ENCODE measurements around the gene GM2A. TPM values are rescaled to one million over a fixed set of nuclear protein-coding genes. Genes with fewer than 3 reads are reported as not detected.

GM2A gene
- 132 and 133 TPM in 2 replicates for total RNA-seq (2014; rRNA removed; shearing (Covaris generic); ENCODE audit: low replicate concordance)

DNA sequence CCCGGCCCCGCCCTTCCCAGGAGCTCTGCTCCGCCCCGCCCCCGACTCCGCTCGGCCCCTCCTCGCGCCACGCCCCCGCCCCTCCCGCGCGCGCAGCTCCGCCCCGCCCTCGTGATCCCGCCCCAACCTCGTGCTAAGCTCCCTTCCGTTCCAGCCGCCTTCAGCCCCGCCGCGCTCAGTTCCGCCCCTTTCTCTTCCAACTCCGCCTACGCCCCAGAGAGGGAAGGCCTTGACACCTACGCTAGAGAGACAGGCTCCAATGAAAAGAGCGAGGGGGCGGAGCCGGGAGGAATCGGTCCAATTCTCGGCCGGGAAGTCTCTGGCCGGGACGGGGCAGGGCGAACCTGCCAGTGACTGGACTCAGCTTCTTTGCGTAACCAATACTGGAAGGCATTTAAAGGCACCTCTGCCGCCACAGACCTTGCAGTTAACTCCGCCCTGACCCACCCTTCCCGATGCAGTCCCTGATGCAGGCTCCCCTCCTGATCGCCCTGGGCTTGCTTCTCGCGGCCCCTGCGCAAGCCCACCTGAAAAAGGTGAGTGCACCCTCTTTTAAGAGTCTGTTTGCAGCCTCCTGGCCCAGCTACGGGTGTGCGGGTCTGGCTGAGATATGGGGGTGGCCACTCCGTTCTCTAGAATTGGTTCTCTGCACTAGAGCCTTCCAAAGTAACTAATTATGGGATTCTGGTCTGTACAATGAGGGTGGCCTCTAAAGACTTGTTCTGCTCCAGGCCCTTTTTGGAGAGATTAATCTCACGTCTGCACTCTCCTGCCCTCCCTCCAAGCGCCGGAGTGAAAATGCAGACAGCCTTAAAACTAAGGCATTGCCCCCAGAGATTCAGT is at the start of gene GM2A:
Gene GM2A, plus strand, starts transcription at position 424 of the 843 bp plus-strand sequence. Its CDS starts 32 bp downstream, at position 456.
- peaks cover 50% of the 10 kb centered on the region for H3K79me2 ChIP-seq (ENCODE audit: low read length)
- H3K4me1 ChIP-seq (ENCODE audit: low read length), result peaks cover 62% of the 10 kb centered on the region
- H3K27ac ChIP-seq (ENCODE audit: low read length), result peak within 1 kb of the TSS; percentile 87
- no peaks in the 10 kb centered on the region for H3K9me2 ChIP-seq (replicated peaks; ENCODE audit: insufficient read depth, low read length)
- peak within 1 kb of the TSS; percentile 83 for H3K4me3 ChIP-seq (ENCODE audit: low read length)
- H3K9me3 ChIP-seq (ENCODE audit: low read length), result no peaks in the 10 kb centered on the region
- DNase-seq, result peak; percentile 100
- H3K36me3 ChIP-seq (ENCODE audit: insufficient read depth, low read length), result no peaks in the 10 kb centered on the region; the same call in 1 of the 2 replicates
- peak within 1 kb of the TSS; percentile 76 for H2AFZ ChIP-seq (ENCODE audit: low read length)
- no peaks in the 10 kb centered on the region for H3K27me3 ChIP-seq (ENCODE audit: low read length)
- H4K20me1 ChIP-seq (ENCODE audit: insufficient read depth, low read depth, low read length), result peaks cover 12% of the 10 kb centered on the region
- peak within 1 kb of the TSS; percentile 89 for H3K4me2 ChIP-seq (ENCODE audit: low read depth, low read length, poor library complexity, severe bottlenecking)
- peak within 1 kb of the TSS; percentile 89 for H3K9ac ChIP-seq (ENCODE audit: low read length)

DNA sequence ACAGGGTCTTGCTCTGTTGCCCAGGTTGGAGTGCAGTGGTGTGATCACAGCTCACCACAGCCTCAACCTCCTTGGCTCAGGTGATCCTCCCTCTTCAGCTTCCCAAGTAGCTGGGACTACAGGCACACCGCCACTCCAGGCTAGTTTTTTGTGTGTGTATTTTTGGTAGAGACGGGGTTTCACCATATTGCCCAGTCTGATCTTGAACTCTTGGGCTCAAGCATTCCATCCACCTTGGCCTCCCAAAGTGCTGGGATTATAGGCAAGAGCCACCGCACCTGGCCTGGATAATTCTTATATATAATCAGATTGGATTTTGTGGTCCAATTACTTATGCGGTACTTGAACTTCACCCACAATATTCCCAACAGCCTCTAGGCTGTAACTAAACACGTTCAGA is 48.9 kb upstream of the GM2A start:
- peaks cover 51% of the 10 kb centered on the region for H3K36me3 ChIP-seq (ENCODE audit: insufficient read depth, low read length)
- no peak overlapping the region for H3K4me3 ChIP-seq (ENCODE audit: low read length)
- H3K9me2 ChIP-seq (replicated peaks; ENCODE audit: insufficient read depth, low read length), result no peaks in the 10 kb centered on the region
- no peaks in the 10 kb centered on the region for H3K9me3 ChIP-seq (ENCODE audit: low read length)
- DNase-seq, result no peak
- H2AFZ ChIP-seq (ENCODE audit: low read length), result no peak overlapping the region
- peaks cover 32% of the 10 kb centered on the region for H3K4me1 ChIP-seq (ENCODE audit: low read length)
- H3K27ac ChIP-seq (ENCODE audit: low read length), result peak overlapping the region; percentile 27; the same call in 1 of the 2 replicates
- peaks cover 23% of the 10 kb centered on the region for H3K79me2 ChIP-seq (ENCODE audit: low read length)
- H3K27me3 ChIP-seq (ENCODE audit: low read length), result no peaks in the 10 kb centered on the region
- no peak overlapping the region for H3K9ac ChIP-seq (ENCODE audit: low read length)
- H4K20me1 ChIP-seq (ENCODE audit: insufficient read depth, low read depth, low read length), result no peaks in the 10 kb centered on the region
- H3K4me2 ChIP-seq (ENCODE audit: low read depth, low read length, poor library complexity, severe bottlenecking), result no peak overlapping the region

DNA sequence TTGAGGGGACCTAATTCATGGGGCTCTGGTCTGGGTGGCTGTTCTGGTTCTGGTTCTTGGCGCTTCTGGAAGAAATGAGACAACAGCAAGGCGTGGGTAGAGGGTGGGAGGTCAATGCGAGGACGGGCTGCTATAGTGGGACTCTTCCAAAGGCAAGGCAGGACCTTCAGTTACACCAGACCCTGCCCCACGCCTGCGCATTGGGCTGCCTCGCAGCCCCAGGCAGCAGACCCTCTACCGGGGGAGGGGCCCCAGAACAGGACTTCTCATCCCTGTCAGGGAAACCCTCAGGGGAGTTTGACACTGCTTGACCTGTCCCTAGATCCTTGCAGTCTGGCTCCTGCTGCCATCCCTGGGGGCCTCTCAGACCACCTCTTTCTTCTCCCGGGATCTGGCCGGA is 47.6 kb upstream of the GM2A start:
- Histone ChIP-seq H2AFZ (ENCODE audit: low read length) (no peak overlapping the region), H3K9me2 (replicated peaks; ENCODE audit: insufficient read depth, low read length) (no peaks in the 10 kb centered on the region), H3K36me3 (ENCODE audit: insufficient read depth, low read length) (peaks cover 51% of the 10 kb centered on the region), H3K4me1 (ENCODE audit: low read length) (peaks cover 35% of the 10 kb centered on the region), H3K9ac (ENCODE audit: low read length) (no peak overlapping the region), H3K27ac (ENCODE audit: low read length) (peak overlapping the region; percentile 61), H4K20me1 (ENCODE audit: insufficient read depth, low read depth, low read length) (no peaks in the 10 kb centered on the region), H3K79me2 (ENCODE audit: low read length) (peaks cover 35% of the 10 kb centered on the region), H3K27me3 (ENCODE audit: low read length) (no peaks in the 10 kb centered on the region), H3K9me3 (ENCODE audit: low read length) (no peaks in the 10 kb centered on the region), H3K4me2 (ENCODE audit: low read depth, low read length, poor library complexity, severe bottlenecking) (no peak overlapping the region), H3K4me3 (ENCODE audit: low read length) (no peak overlapping the region)
- peak; percentile 40 for DNase-seq

DNA sequence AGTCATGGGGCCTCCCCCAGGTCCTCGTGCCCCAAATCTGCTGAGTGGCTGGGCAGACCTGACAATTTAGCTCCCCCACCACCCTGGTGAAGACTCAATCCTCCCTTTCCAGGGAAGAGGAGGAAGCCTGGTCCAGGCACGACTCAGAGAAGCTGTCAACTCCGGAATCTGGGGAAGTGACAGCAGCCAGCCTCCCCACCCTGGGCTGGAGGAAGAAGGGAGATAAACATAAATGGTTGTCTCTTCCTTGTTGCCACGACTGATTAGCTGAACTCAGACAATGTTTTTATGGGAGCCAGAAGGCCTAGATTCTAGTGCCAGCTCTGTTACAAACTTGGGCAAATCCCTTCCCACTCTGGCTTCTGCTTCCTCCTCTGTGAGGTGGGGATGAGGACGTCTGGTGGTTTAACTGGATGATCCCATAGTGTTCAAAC is 44.5 kb upstream of the GM2A start:
- Histone ChIP-seq H3K27ac (ENCODE audit: low read length) (peak overlapping the region; percentile 100), H3K9me2 (replicated peaks; ENCODE audit: insufficient read depth, low read length) (no peaks in the 10 kb centered on the region), H3K27me3 (ENCODE audit: low read length) (no peaks in the 10 kb centered on the region), H4K20me1 (ENCODE audit: insufficient read depth, low read depth, low read length) (no peaks in the 10 kb centered on the region), H3K4me3 (ENCODE audit: low read length) (no peak overlapping the region), H3K36me3 (ENCODE audit: insufficient read depth, low read length) (peaks cover 39% of the 10 kb centered on the region), H3K9ac (ENCODE audit: low read length) (peak overlapping the region; percentile 23; the same call in 1 of the 2 replicates), H3K79me2 (ENCODE audit: low read length) (peaks cover 61% of the 10 kb centered on the region), H3K4me2 (ENCODE audit: low read depth, low read length, poor library complexity, severe bottlenecking) (no peak overlapping the region), H3K9me3 (ENCODE audit: low read length) (no peaks in the 10 kb centered on the region), H2AFZ (ENCODE audit: low read length) (no peak overlapping the region), H3K4me1 (ENCODE audit: low read length) (peaks cover 62% of the 10 kb centered on the region)
- no peak for DNase-seq

DNA sequence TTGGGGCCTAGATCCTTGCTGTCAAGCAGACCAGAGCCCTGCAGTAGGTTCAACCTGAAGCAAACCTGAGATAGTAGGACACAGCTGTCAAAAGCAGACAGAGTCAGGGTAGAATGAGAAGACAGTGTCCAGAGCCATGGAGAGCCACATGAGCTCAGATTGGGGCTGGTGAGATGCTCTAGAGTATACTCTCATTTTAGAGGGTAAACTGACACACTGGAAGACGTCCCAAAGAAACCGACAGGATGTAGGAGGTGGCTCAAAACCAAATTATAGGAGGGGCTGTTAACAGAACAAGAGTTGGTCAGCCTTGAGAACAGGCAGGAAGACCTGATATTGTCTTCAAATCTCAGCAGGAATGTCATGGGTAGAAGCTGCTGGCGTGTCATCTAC is 40.6 kb upstream of the GM2A start:
- Histone ChIP-seq H4K20me1 (ENCODE audit: insufficient read depth, low read depth, low read length) (no peaks in the 10 kb centered on the region), H3K4me1 (ENCODE audit: low read length) (peaks cover 90% of the 10 kb centered on the region), H3K9me3 (ENCODE audit: low read length) (no peaks in the 10 kb centered on the region), H3K4me3 (ENCODE audit: low read length) (peak overlapping the region; percentile 29), H3K4me2 (ENCODE audit: low read depth, low read length, poor library complexity, severe bottlenecking) (peak overlapping the region; percentile 83), H2AFZ (ENCODE audit: low read length) (no peak overlapping the region), H3K27me3 (ENCODE audit: low read length) (no peaks in the 10 kb centered on the region), H3K36me3 (ENCODE audit: insufficient read depth, low read length) (peaks cover 19% of the 10 kb centered on the region; the same call in 1 of the 2 replicates), H3K9ac (ENCODE audit: low read length) (peak overlapping the region; percentile 90), H3K9me2 (replicated peaks; ENCODE audit: insufficient read depth, low read length) (no peaks in the 10 kb centered on the region), H3K79me2 (ENCODE audit: low read length) (peaks cover 62% of the 10 kb centered on the region), H3K27ac (ENCODE audit: low read length) (peak overlapping the region; percentile 100)
- no peak for DNase-seq

DNA sequence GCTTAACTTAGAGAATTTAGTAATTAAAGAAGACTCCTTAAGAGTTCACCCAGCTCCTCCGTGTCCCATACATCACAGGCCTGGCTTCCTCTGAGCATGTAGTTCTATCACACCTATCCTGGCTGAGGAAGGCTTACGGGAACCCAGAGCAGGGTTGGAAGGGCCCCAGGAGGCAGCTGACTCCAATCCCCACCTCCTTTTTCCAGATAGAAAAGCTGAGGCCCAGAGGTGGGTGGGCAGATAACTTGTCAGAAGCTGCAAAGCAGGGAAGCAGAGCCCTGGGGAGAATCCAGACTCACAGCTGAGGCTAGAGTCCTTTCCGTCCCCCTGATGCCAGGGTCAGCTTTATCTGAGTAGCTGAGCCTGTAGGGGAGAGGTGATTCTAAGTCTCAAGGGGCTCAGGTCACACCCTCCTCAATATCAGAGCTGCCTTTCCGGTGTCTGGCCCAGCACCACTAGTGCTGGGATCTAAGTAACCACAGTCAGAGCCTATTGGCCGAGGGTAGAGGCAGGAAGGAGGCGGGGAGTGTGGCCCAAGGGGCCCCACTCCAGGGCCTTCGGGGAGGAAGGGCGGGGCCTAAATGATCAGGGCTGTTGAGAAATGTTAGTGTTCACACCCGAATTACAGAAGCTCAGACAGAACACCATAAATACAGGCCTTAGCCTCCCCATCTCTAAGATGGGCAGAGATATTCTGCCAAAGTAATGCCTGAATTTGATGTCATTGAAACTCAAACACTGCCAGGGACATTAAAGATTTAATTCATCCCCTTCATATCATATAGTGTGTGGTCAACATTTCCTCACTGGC is 39.0 kb upstream of the GM2A start:
- Histone ChIP-seq H3K27me3 (ENCODE audit: low read length) (no peaks in the 10 kb centered on the region), H3K27ac (ENCODE audit: low read length) (peak overlapping the region; percentile 100), H3K9ac (ENCODE audit: low read length) (peak overlapping the region; percentile 90), H4K20me1 (ENCODE audit: insufficient read depth, low read depth, low read length) (no peaks in the 10 kb centered on the region), H3K9me2 (replicated peaks; ENCODE audit: insufficient read depth, low read length) (no peaks in the 10 kb centered on the region), H3K4me2 (ENCODE audit: low read depth, low read length, poor library complexity, severe bottlenecking) (peak overlapping the region; percentile 83), H3K4me1 (ENCODE audit: low read length) (peaks cover 98% of the 10 kb centered on the region), H3K9me3 (ENCODE audit: low read length) (no peaks in the 10 kb centered on the region), H3K4me3 (ENCODE audit: low read length) (peak overlapping the region; percentile 59), H3K36me3 (ENCODE audit: insufficient read depth, low read length) (peaks cover 12% of the 10 kb centered on the region; the same call in 1 of the 2 replicates), H2AFZ (ENCODE audit: low read length) (no peak overlapping the region), H3K79me2 (ENCODE audit: low read length) (peaks cover 63% of the 10 kb centered on the region)
- peak; percentile 98 for DNase-seq

DNA sequence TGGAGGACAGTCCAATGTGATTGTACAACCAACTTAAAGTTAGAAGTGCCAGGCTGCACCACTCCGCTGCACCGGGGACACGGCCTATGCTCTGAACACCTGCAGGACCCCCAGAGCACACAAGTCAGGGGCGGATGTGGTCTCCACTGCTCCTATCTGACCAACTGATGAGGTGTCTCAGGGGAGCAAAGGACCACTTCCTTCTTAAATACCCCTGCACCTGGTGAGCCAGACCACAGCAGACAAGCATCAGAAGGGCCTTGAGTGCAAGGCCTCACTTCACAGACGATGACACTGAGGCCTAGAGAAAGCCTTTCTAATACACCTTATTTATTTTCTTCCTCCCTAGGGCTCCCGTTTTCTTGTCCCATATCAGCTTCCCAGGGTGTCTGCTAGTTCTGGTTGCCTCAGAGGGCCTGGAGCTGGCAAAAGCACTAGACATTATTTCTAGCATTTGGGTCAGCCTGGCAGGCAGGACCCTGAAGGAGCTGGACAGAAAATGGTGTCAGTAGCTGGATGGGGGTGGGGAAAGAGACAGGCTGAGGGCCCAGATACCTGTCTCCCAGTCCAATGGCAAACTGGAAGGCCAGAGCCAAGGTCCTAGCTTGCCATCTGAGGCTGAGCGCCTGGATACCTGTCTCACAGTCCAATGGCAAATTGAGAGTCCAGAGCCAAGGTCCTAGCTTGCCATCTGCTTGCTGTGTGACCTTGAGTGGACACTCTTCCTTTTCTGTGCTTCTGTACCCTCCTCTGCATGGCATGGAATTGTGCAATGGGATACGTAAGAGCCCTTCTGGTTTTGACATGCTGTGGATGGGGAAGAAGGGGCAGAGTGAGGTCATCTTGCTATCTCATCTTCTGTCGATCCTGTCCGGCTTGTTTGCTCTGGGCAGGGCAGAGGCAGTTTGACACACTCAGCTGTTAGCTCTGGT is 38.1 kb upstream of the GM2A start:
- Histone ChIP-seq H3K27me3 (ENCODE audit: low read length) (no peaks in the 10 kb centered on the region), H3K9me3 (ENCODE audit: low read length) (no peaks in the 10 kb centered on the region), H3K9me2 (replicated peaks; ENCODE audit: insufficient read depth, low read length) (no peaks in the 10 kb centered on the region), H4K20me1 (ENCODE audit: insufficient read depth, low read depth, low read length) (no peaks in the 10 kb centered on the region), H3K36me3 (ENCODE audit: insufficient read depth, low read length) (peaks cover 7% of the 10 kb centered on the region; the same call in 1 of the 2 replicates), H2AFZ (ENCODE audit: low read length) (no peak overlapping the region), H3K4me2 (ENCODE audit: low read depth, low read length, poor library complexity, severe bottlenecking) (peak overlapping the region; percentile 83), H3K4me3 (ENCODE audit: low read length) (peak overlapping the region; percentile 52), H3K9ac (ENCODE audit: low read length) (peak overlapping the region; percentile 90), H3K27ac (ENCODE audit: low read length) (peak overlapping the region; percentile 100), H3K79me2 (ENCODE audit: low read length) (peaks cover 63% of the 10 kb centered on the region), H3K4me1 (ENCODE audit: low read length) (peaks cover 98% of the 10 kb centered on the region)
- DNase-seq, result peak; percentile 98

All from Karpas-422 (cell line).